ENCODE results near the gene LRP6. TPM values are rescaled to one million over a fixed set of nuclear protein-coding genes. Genes with fewer than 3 reads are reported as not detected.

LRP6 gene
- total and polyA plus RNA-seq, 2 of the 8 experiments (the other 6 are each of a cell fraction or from before 2014, with no cell fraction given), result 53.6 to 73.2 TPM

DNA sequence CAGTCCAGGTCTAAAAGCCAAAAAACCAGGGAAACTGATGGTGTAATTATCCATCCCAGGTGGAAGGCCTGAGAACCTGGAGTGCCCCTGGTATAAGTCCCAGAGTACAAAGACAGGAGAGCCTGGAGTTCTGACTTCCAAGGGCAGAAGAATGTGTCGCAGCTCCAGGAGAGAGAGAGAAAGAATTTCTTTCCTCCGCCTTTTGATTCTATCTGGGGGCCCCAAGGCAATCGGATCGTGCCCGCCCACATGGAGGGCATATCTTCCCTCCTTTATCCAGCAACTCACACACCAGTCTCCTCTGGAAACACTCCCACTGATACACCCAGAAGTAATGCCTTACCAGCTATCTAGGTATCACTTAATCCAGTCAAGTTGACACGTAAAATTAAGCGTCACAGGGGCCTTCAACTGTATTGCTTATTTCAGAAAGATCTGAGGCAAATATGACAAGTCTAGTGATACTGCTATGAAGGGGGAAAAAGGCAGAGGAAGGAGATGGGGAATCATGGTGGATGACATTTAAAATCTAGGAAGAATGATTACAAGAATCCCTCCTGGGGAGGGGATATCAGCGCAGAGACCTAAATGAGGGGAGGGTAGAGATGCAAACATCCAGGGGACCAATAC lies 30.5 kb upstream of the LRP6 start (continued):
- TF ChIP-seq JUND (IDR thresholded peaks at IDR 0.05; ENCODE audit: low read length), result no peak
- TF ChIP-seq SP1 (IDR thresholded peaks at IDR 0.05; ENCODE audit: low read depth, low read length), result no peak
- TF ChIP-seq POU5F1 (IDR thresholded peaks at IDR 0.05; ENCODE audit: low read depth, low read length), result no peak

Data from H1 (cell line).